Measurements from ENCODE around the gene TMEM164.
A peak's percentile ranks its signal among the peaks of the same experiment; 100 is the strongest.
"Not testable (repeated sequence)": the region's sequence is repeated elsewhere in the genome, so short reads cannot be mapped to it uniquely, and the experiment has no call there.

Gene TMEM164

DNA sequence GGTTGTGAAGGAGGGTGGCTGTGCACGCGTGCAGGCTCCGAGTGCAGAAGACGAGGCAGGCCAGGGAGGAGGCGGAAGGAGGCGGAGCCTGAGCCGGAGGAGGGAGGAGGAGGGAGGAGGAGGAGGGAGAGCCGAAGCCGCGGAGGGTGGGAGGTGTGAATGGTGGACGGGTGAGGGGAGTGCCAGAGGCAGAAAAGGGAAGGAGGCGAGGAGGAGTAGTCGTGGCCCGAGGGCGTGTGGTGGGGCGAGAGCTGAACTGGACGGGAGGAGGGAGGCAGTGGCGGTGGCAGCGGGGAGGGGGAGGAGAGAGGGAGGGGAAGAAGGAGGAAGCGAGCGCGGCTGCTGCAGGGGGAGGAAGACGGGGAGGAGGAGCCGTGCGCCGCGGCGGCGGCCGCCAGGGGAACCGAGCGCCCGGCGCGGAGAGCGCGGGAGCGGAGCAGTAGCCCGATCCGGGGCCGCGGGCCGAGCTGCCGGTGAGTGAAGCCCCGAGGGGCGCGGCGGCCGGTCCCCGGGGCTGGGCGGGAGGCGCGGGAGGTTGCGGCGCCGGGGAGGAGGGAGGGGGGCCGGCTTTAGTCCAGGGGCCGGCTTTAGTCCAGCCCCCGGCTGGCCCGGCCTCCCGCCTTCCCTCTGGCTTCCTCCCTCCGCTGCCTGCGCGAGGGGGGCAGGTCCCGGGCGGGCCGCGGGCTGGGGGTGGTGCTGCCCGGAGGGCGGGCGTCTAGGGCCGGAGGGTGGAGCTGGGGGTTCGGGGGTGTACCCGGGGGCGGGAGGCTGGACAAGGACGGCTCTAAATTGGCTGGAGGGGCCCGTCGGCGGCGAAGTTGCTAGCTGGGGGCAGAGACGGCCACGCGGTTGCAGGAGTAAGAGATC, at the start of gene TMEM164:
Gene TMEM164, plus strand, starts transcription at position 815 of the 867 bp plus-strand sequence. CDS start 661 bp downstream, outside the sequence.
- Histone ChIP-seq H3K4me1 (ENCODE audit: control insufficient read depth in 5 of 5, insufficient read depth in 5 of 5, low read length in 5 of 5) (peaks cover 0 to 50% (median 47%) of the 10 kb centered on the region in 5 donors), H3K36me3 (ENCODE audit: control insufficient read depth in 5 of 5, insufficient read depth in 5 of 5, low read length in 5 of 5) (no peaks in the 10 kb centered on the region), H3K27ac (ENCODE audit: low read depth, low read length) (peak within 1 kb of the TSS; percentile 57), H3K9ac (ENCODE audit: low read length in 5 of 5) (peak within 1 kb of the TSS in 4 of 5 donors; percentile 62 to 83 (median 78)), H3K27me3 (ENCODE audit: control insufficient read depth in 5 of 5, insufficient read depth in 4 of 5, low read length in 5 of 5) (peaks cover 0 to 12% (median 4%) of the 10 kb centered on the region in 5 donors), H3K4me3 (ENCODE audit: low read depth in 1 of 5, low read length in 5 of 5) (peak within 1 kb of the TSS; percentile 55 to 80 (median 73)), H3K9me3 (ENCODE audit: control insufficient read depth in 5 of 5, low read length in 5 of 5) (no peaks in the 10 kb centered on the region)

DNA sequence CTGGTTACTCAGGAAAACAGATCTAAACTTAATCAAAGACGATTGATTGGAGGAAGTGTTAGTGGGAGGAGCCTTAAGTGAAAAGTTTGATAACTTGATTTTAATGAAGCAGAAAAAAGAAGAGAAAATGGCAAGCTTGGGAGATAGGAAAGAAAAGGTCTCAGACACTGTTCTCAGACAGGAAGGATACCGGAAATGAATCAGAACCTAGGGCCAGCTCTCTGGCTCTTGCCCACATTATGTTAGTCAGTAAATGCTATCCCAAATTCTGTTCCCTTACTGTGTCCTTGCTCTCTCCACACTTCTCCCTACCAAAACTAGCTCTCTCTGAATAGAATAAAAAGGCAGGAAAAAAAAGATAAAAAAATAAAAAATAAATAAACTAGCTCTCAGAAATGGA, 48.6 kb upstream of the TMEM164 start:
- Histone ChIP-seq H3K9ac (ENCODE audit: low read length in 5 of 5) (no peak overlapping the region), H3K9me3 (ENCODE audit: control insufficient read depth in 5 of 5, low read length in 5 of 5) (no peaks in the 10 kb centered on the region), H3K27me3 (ENCODE audit: control insufficient read depth in 5 of 5, insufficient read depth in 4 of 5, low read length in 5 of 5) (peaks cover 0 to 3% (median 0%) of the 10 kb centered on the region in 5 donors), H3K27ac (ENCODE audit: low read depth, low read length) (no peak overlapping the region), H3K4me3 (ENCODE audit: low read depth in 1 of 5, low read length in 5 of 5) (no peak overlapping the region), H3K36me3 (ENCODE audit: control insufficient read depth in 5 of 5, insufficient read depth in 5 of 5, low read length in 5 of 5) (no peaks in the 10 kb centered on the region), H3K4me1 (ENCODE audit: control insufficient read depth in 5 of 5, insufficient read depth in 5 of 5, low read length in 5 of 5) (no peaks in the 10 kb centered on the region)

GRCh38 chrX:109954955-109955354, 48.0 kb upstream of the TMEM164 start:
- Histone ChIP-seq H3K27ac (ENCODE audit: low read depth, low read length) (no peak overlapping the region), H3K9me3 (ENCODE audit: control insufficient read depth in 5 of 5, low read length in 5 of 5) (no peaks in the 10 kb centered on the region), H3K36me3 (ENCODE audit: control insufficient read depth in 5 of 5, insufficient read depth in 5 of 5, low read length in 5 of 5) (no peaks in the 10 kb centered on the region), H3K4me1 (ENCODE audit: control insufficient read depth in 5 of 5, insufficient read depth in 5 of 5, low read length in 5 of 5) (no peaks in the 10 kb centered on the region), H3K4me3 (ENCODE audit: low read depth in 1 of 5, low read length in 5 of 5) (no peak overlapping the region), H3K9ac (ENCODE audit: low read length in 5 of 5) (no peak overlapping the region), H3K27me3 (ENCODE audit: control insufficient read depth in 5 of 5, insufficient read depth in 4 of 5, low read length in 5 of 5) (peaks cover 0 to 3% (median 0%) of the 10 kb centered on the region in 5 donors)

DNA sequence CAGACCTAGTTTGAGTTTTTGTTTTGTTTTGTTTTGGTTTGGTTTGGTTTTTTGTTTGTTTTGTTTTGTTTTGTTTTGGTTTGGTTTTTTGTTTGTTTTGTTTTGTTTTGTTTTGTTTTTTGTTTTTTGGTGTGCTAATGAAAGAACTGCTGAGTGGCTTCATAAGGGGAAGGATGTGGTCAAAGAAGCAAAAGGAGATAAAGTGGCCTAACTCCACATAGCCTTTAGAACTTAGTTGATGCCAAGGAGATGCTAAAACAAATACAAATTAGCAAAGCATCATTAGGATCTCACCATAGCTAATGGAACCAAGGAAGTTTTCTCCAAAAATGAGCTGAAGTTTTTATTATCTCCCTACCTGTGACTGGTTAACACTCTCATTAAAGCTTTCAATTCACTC, 44.6 kb upstream of the TMEM164 start:
- Histone ChIP-seq H3K36me3 (ENCODE audit: control insufficient read depth in 5 of 5, insufficient read depth in 5 of 5, low read length in 5 of 5) (no peaks in the 10 kb centered on the region), H3K4me1 (ENCODE audit: control insufficient read depth in 5 of 5, insufficient read depth in 5 of 5, low read length in 5 of 5) (no peaks in the 10 kb centered on the region), H3K9me3 (ENCODE audit: control insufficient read depth in 5 of 5, low read length in 5 of 5) (peaks cover 0 to 2% (median 0%) of the 10 kb centered on the region in 5 donors), H3K27ac (ENCODE audit: low read depth, low read length) (no peak overlapping the region), H3K4me3 (ENCODE audit: low read depth in 1 of 5, low read length in 5 of 5) (no peak overlapping the region), H3K9ac (ENCODE audit: low read length in 5 of 5) (no peak overlapping the region), H3K27me3 (ENCODE audit: control insufficient read depth in 5 of 5, insufficient read depth in 4 of 5, low read length in 5 of 5) (peaks cover 0 to 2% (median 0%) of the 10 kb centered on the region in 5 donors)

DNA sequence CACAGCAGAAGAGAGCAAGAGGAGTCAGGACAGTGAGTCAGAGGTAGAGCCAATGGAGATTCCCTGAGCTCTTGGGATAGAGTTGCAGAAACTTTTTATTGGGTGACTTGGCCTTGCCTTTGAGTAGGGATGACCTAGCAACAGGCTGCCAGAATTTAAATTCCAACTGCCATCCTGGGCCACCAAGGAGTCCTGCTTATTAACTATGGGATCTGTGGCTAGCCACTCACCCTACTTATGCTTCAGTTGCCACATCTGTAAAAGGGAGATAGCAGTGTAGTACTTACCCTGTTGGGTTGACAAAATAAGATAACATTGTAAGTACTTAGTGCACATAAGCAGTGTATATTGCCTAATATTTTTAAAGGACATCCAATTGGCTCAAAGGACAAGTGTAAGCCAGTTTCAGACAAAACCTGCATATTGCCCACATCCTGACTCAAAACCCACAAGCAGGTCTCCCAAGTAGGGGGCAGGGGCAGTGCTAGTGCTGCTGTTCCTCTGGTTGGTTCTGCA, 43.5 kb upstream of the TMEM164 start:
- Histone ChIP-seq H3K4me3 (ENCODE audit: low read depth in 1 of 5, low read length in 5 of 5) (no peak overlapping the region), H3K9me3 (ENCODE audit: control insufficient read depth in 5 of 5, low read length in 5 of 5) (peaks cover 0 to 2% (median 0%) of the 10 kb centered on the region in 5 donors), H3K27me3 (ENCODE audit: control insufficient read depth in 5 of 5, insufficient read depth in 4 of 5, low read length in 5 of 5) (peaks cover 0 to 4% (median 0%) of the 10 kb centered on the region in 5 donors), H3K4me1 (ENCODE audit: control insufficient read depth in 5 of 5, insufficient read depth in 5 of 5, low read length in 5 of 5) (no peaks in the 10 kb centered on the region), H3K36me3 (ENCODE audit: control insufficient read depth in 5 of 5, insufficient read depth in 5 of 5, low read length in 5 of 5) (no peaks in the 10 kb centered on the region), H3K27ac (ENCODE audit: low read depth, low read length) (no peak overlapping the region), H3K9ac (ENCODE audit: low read length in 5 of 5) (no peak overlapping the region)

DNA sequence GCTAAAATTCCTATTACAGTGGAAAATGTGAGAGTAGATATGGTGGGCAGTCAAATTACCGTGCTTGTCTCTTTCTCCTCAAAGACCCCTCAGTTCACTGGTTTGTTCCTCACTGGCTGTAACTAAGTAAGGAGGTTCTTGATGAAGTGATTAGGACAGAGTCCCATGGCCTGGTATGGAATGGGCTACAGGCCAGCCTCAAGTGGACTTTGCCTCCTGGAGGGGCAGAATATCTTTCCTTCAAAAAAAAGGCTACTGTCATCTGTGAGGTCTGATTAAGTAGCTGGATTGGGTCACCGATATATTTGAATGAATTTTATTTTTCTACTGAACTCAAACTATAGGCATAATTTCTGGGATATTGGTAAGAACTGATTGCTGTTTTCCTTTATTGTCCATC, 38.5 kb upstream of the TMEM164 start:
- no peak overlapping the region for H3K27ac ChIP-seq (ENCODE audit: low read depth, low read length)
- no peaks in the 10 kb centered on the region for H3K4me1 ChIP-seq (ENCODE audit: control insufficient read depth in 5 of 5, insufficient read depth in 5 of 5, low read length in 5 of 5)
- H3K27me3 ChIP-seq (ENCODE audit: control insufficient read depth in 5 of 5, insufficient read depth in 4 of 5, low read length in 5 of 5): peaks cover 0 to 4% (median 2%) of the 10 kb centered on the region in 5 donors
- H3K9me3 ChIP-seq (ENCODE audit: control insufficient read depth in 5 of 5, low read length in 5 of 5): peaks cover 0 to 2% (median 0%) of the 10 kb centered on the region in 5 donors
- H3K9ac ChIP-seq (ENCODE audit: low read length in 5 of 5): no peak overlapping the region
- no peak overlapping the region for H3K4me3 ChIP-seq (ENCODE audit: low read depth in 1 of 5, low read length in 5 of 5)
- no peaks in the 10 kb centered on the region for H3K36me3 ChIP-seq (ENCODE audit: control insufficient read depth in 5 of 5, insufficient read depth in 5 of 5, low read length in 5 of 5)

GRCh38 chrX:109966246-109966645, 36.7 kb upstream of the TMEM164 start:
- H3K9me3 ChIP-seq (ENCODE audit: control insufficient read depth in 5 of 5, low read length in 5 of 5): no peaks in the 10 kb centered on the region
- no peaks in the 10 kb centered on the region for H3K4me1 ChIP-seq (ENCODE audit: control insufficient read depth in 5 of 5, insufficient read depth in 5 of 5, low read length in 5 of 5)
- no peak overlapping the region for H3K9ac ChIP-seq (ENCODE audit: low read length in 5 of 5)
- H3K36me3 ChIP-seq (ENCODE audit: control insufficient read depth in 5 of 5, insufficient read depth in 5 of 5, low read length in 5 of 5): no peaks in the 10 kb centered on the region
- no peak overlapping the region for H3K4me3 ChIP-seq (ENCODE audit: low read depth in 1 of 5, low read length in 5 of 5)
- H3K27ac ChIP-seq (ENCODE audit: low read depth, low read length): no peak overlapping the region
- H3K27me3 ChIP-seq (ENCODE audit: control insufficient read depth in 5 of 5, insufficient read depth in 4 of 5, low read length in 5 of 5): peaks cover 0 to 4% (median 2%) of the 10 kb centered on the region in 5 donors

- H3K9ac ChIP-seq (ENCODE audit: low read length in 5 of 5): no peak overlapping the region
- H3K4me1 ChIP-seq (ENCODE audit: control insufficient read depth in 5 of 5, insufficient read depth in 5 of 5, low read length in 5 of 5): no peaks in the 10 kb centered on the region
- no peak overlapping the region for H3K4me3 ChIP-seq (ENCODE audit: low read depth in 1 of 5, low read length in 5 of 5)
- peaks cover 0 to 4% (median 2%) of the 10 kb centered on the region in 5 donors for H3K27me3 ChIP-seq (ENCODE audit: control insufficient read depth in 5 of 5, insufficient read depth in 4 of 5, low read length in 5 of 5)
- H3K9me3 ChIP-seq (ENCODE audit: control insufficient read depth in 5 of 5, low read length in 5 of 5): no peaks in the 10 kb centered on the region
- no peaks in the 10 kb centered on the region for H3K36me3 ChIP-seq (ENCODE audit: control insufficient read depth in 5 of 5, insufficient read depth in 5 of 5, low read length in 5 of 5)
- no peak overlapping the region for H3K27ac ChIP-seq (ENCODE audit: low read depth, low read length)
These were observed 35.8 kb upstream of the TMEM164 start for GRCh38 chrX:109967156-109967555.

DNA sequence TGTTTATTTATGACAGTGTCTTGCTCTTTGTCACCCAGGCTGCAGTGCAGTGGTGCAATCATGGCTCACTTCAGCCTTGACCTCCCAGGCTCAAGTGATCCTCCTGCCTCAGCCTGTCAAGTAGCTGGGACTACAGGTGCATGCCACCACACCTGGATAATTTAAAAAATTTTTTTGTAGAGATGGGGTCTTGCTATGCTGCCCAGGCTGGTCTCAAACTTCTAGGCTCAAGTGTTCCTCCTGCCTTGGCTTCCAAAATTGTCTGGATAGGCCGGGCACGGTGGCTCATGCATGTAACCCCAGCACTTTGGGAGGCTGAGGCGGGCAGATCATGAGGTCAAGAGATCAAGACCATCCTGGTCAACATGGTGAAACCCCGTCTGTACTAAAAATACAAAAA, 32.1 kb upstream of the TMEM164 start:
- H3K4me3 ChIP-seq (ENCODE audit: low read depth in 1 of 5, low read length in 5 of 5); H3K9me3 ChIP-seq (ENCODE audit: control insufficient read depth in 5 of 5, low read length in 5 of 5); H3K36me3 ChIP-seq (ENCODE audit: control insufficient read depth in 5 of 5, insufficient read depth in 5 of 5, low read length in 5 of 5); H3K9ac ChIP-seq (ENCODE audit: low read length in 5 of 5); H3K27me3 ChIP-seq (ENCODE audit: control insufficient read depth in 5 of 5, insufficient read depth in 4 of 5, low read length in 5 of 5); H3K27ac ChIP-seq (ENCODE audit: low read depth, low read length); H3K4me1 ChIP-seq (ENCODE audit: control insufficient read depth in 5 of 5, insufficient read depth in 5 of 5, low read length in 5 of 5): not testable (repeated sequence)

- H3K9me3 ChIP-seq (ENCODE audit: control insufficient read depth in 5 of 5, low read length in 5 of 5): no peaks in the 10 kb centered on the region
- no peak overlapping the region for H3K27ac ChIP-seq (ENCODE audit: low read depth, low read length)
- no peaks in the 10 kb centered on the region for H3K36me3 ChIP-seq (ENCODE audit: control insufficient read depth in 5 of 5, insufficient read depth in 5 of 5, low read length in 5 of 5)
- peaks cover 0 to 15% (median 6%) of the 10 kb centered on the region in 5 donors for H3K27me3 ChIP-seq (ENCODE audit: control insufficient read depth in 5 of 5, insufficient read depth in 4 of 5, low read length in 5 of 5)
- no peak overlapping the region for H3K9ac ChIP-seq (ENCODE audit: low read length in 5 of 5)
- H3K4me1 ChIP-seq (ENCODE audit: control insufficient read depth in 5 of 5, insufficient read depth in 5 of 5, low read length in 5 of 5): no peaks in the 10 kb centered on the region
- H3K4me3 ChIP-seq (ENCODE audit: low read depth in 1 of 5, low read length in 5 of 5): no peak overlapping the region
These were observed 27.8 kb upstream of the TMEM164 start for GRCh38 chrX:109974906-109975655.

All from subcutaneous abdominal adipose tissue (tissue), 5 donors.